ENCODE results near the gene C9orf78. TPM values are rescaled to one million over a fixed set of nuclear protein-coding genes. Genes with fewer than 3 reads are reported as not detected.

Gene C9orf78
- total and polyA plus RNA-seq, 9 of the 15 experiments (the other 6 are each of a cell fraction or from before 2014, with no cell fraction given), result 94.6 to 266 (median 202) TPM

DNA sequence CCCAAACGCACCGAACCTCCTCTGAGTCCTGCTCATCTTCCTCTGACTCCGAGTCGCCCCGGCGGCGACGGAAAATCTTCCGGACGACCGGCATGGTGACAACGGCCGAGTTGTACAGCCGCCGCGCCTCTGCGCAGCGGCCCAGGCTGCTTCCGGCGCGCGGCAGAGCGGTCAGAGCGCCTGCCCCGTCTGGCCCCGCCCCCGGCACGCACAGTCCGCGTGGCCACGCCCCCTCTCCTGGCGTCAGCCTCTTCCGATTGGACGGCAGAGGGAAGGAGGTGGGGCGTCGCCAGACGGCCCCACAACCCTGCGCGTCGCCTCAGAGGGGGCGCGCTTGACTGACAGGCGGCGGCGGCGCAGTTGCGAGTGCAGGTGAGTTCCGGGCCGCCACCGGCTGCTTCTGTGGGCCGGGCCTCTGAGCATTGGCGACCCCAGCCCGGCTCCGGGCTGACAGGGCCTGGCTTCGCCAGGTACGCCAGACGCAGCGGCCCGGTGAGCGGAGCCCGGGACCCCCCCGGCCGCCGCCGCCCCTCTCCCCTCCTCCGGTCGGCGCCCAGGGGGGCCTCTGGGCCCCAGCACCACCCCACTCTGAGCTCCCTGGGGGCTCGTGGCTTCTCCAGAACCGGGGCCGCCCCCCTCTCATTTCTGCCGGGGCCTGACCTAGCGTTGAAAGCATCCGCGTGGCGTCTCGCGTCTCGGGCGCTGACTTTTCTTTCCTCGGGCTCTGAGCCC, at the start of gene C9orf78, which contains the start of gene USP20 (continued):
- TF ChIP-seq CEBPZ (IDR thresholded peaks at IDR 0.05; ENCODE audit: borderline replicate concordance, low read depth, low read length) (no peak), HMG20B (CRISPR knock-in tag; IDR thresholded peaks at IDR 0.05) (no peak), KLF10 (CRISPR knock-in tag; IDR thresholded peaks at IDR 0.05) (no peak), NFE2 (IDR thresholded peaks at IDR 0.05; ENCODE audit: low read depth) (no peak), SOX6 (IDR thresholded peaks at IDR 0.05) (no peak), SPI1 (IDR thresholded peaks at IDR 0.05; ENCODE audit: borderline replicate concordance, low read depth, low read length) (no peak), L3MBTL2 (IDR thresholded peaks at IDR 0.05) (peak; percentile 64), DACH1 (IDR thresholded peaks at IDR 0.05; ENCODE audit: partially characterized antibody) (no peak), MAFK (IDR thresholded peaks at IDR 0.05; ENCODE audit: low read length) (no peak), KAT2B (IDR thresholded peaks at IDR 0.05; ENCODE audit: low read depth, low read length) (no peak), RFX5 (IDR thresholded peaks at IDR 0.05; ENCODE audit: low read depth, low read length) (no peak), ZNF253 (CRISPR knock-in tag; conservative IDR thresholded peaks at IDR 0.05) (no peak), TEAD2 (tag; IDR thresholded peaks at IDR 0.05) (no peak), RBBP5 (IDR thresholded peaks at IDR 0.05; ENCODE audit: borderline replicate concordance, insufficient read depth, low read length, poor library complexity, severe bottlenecking) (peak; percentile 99), ZNF696 (CRISPR knock-in tag; conservative IDR thresholded peaks at IDR 0.05) (no peak), ARHGAP35 (IDR thresholded peaks at IDR 0.05; ENCODE audit: partially characterized antibody) (no peak), MIER1 (IDR thresholded peaks at IDR 0.05; ENCODE audit: low read depth) (no peak), E2F3 (CRISPR knock-in tag; IDR thresholded peaks at IDR 0.05) (0 out of 2 replicates have a peak, but pooled peaks have one; percentile 70), ZNF449 (CRISPR knock-in tag; IDR thresholded peaks at IDR 0.05) (peak; percentile 16; the same call in 1 of the 2 replicates), NCOA1 (IDR thresholded peaks at IDR 0.05; ENCODE audit: low read depth) (no peak), XRCC5 (IDR thresholded peaks at IDR 0.05; ENCODE audit: low read depth, low read length) (no peak)
- TF ChIP-seq, protein P1, sequence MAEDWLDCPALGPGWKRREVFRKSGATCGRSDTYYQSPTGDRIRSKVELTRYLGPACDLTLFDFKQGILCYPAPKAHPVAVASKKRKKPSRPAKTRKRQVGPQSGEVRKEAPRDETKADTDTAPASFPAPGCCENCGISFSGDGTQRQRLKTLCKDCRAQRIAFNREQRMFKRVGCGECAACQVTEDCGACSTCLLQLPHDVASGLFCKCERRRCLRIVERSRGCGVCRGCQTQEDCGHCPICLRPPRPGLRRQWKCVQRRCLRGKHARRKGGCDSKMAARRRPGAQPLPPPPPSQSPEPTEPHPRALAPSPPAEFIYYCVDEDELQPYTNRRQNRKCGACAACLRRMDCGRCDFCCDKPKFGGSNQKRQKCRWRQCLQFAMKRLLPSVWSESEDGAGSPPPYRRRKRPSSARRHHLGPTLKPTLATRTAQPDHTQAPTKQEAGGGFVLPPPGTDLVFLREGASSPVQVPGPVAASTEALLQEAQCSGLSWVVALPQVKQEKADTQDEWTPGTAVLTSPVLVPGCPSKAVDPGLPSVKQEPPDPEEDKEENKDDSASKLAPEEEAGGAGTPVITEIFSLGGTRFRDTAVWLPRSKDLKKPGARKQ (CRISPR knock-in tag; IDR thresholded peaks at IDR 0.05), result no peak
